Measurements from ENCODE around the gene GMCL1.
"Not testable (repeated sequence)": the region's sequence is repeated elsewhere in the genome, so short reads cannot be mapped to it uniquely, and the experiment has no call there.

GMCL1 gene

GRCh38 chr2:69798290-69798908, 31.1 kb upstream of the GMCL1 start:
- DNase-seq (ENCODE audit: low spot score in 2 of 2), result no peak
- H3K4me3 ChIP-seq, result no peak overlapping the region

GRCh38 chr2:69798909-69799526, 30.4 kb upstream of the GMCL1 start:
- DNase-seq (ENCODE audit: low spot score in 2 of 2), result no peak
- Histone ChIP-seq H3K9me3 (no peaks in the 10 kb centered on the region), H3K4me1 (peaks cover 10% of the 10 kb centered on the region), H3K27me3 (ENCODE audit: low read depth) (no peaks in the 10 kb centered on the region), H3K4me3 (no peak overlapping the region), H3K36me3 (replicated peaks) (no peaks in the 10 kb centered on the region)
- in situ Hi-C loops (cut with MboI; ENCODE audit: low sequenced_read_pairs), result no loop called here

More at GRCh38 chr2:69798290-69798908, 31.1 kb upstream of the GMCL1 start:
- H3K36me3 ChIP-seq (replicated peaks), result no peaks in the 10 kb centered on the region
- no peaks in the 10 kb centered on the region for H3K27me3 ChIP-seq (ENCODE audit: low read depth)
- H3K4me1 ChIP-seq, result peaks cover 10% of the 10 kb centered on the region
- in situ Hi-C loops (cut with MboI; ENCODE audit: low sequenced_read_pairs), result no loop called here
- H3K9me3 ChIP-seq, result no peaks in the 10 kb centered on the region

DNA sequence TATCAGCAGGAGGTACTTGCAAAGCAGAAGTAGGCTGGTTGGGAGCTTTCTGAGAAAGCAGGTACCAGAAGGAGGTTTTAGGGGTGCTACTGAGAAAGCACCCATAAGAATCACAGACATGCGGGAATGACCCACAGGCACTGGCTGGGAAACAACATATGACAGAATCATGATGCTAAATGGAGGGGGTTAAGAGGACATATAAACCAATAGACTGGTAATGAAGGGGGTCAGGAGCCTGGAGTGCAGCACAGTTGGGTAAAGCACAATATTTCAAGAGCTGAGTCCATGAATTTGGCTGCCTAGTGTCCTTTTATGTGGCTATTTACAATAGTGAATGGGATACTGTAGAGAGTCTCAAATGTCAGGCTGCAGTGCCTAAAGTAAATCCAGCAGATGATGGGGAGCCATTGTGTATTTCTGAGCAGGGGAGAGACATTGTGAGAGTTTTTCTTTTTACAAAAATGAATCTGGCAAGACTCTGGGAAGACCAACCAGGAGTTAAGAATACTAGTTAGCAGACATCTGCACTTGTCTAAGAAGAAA, 27.6 kb upstream of the GMCL1 start:
- in situ Hi-C loops (cut with MboI; ENCODE audit: low sequenced_read_pairs), result no loop called here
- Histone ChIP-seq H3K36me3 (replicated peaks) (no peaks in the 10 kb centered on the region), H3K27me3 (ENCODE audit: low read depth) (no peaks in the 10 kb centered on the region), H3K4me1 (peaks cover 10% of the 10 kb centered on the region), H3K4me3 (no peak overlapping the region), H3K9me3 (no peaks in the 10 kb centered on the region)
- no peak for DNase-seq (ENCODE audit: low spot score in 2 of 2)

DNA sequence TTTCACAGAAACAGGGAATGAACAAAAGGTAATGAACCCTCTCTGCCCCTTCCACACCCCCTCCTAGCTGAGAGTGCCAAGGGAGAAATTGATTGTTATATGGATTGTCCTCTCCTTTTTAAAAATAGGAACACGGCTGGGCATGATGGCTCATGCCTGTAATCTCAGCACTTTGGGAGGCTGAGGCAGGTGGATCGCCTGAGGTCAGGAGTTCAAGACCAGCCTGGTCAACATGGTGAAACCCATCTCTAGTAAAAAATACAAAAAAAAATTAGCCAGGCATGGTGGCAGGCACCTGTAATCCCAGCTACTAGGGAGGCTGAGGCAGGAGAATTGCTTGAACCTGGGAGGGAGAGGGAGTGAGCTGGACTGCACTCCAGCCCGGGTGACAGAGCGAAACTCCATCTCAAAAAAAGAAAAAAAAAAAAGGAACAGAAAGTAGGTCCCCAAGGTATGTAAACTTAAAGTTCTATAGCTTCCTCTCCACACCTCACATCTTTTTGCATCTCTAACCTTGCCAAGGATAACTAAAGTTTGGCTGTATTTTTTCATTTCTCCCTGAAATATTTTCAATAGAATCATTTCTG, 26.6 kb upstream of the GMCL1 start:
- in situ Hi-C loops (cut with MboI; ENCODE audit: low sequenced_read_pairs), result not testable (repeated sequence)

GRCh38 chr2:69804416-69804815, 25.0 kb upstream of the GMCL1 start:
- no peaks in the 10 kb centered on the region for H3K9me3 ChIP-seq
- no peaks in the 10 kb centered on the region for H3K4me1 ChIP-seq
- no peaks in the 10 kb centered on the region for H3K27me3 ChIP-seq (ENCODE audit: low read depth)
- no peak overlapping the region for H3K4me3 ChIP-seq
- no peaks in the 10 kb centered on the region; the same call in 1 of the 2 replicates for H3K36me3 ChIP-seq (replicated peaks)
- in situ Hi-C loops (cut with MboI; ENCODE audit: low sequenced_read_pairs), result no loop called here
- DNase-seq (ENCODE audit: low spot score in 2 of 2), result no peak

More for the DNA sequence above, 26.6 kb upstream of the GMCL1 start:
- not testable (repeated sequence) for H3K36me3 ChIP-seq (replicated peaks); H3K9me3 ChIP-seq; H3K4me3 ChIP-seq; H3K27me3 ChIP-seq (ENCODE audit: low read depth); DNase-seq (ENCODE audit: low spot score in 2 of 2); H3K4me1 ChIP-seq

DNA sequence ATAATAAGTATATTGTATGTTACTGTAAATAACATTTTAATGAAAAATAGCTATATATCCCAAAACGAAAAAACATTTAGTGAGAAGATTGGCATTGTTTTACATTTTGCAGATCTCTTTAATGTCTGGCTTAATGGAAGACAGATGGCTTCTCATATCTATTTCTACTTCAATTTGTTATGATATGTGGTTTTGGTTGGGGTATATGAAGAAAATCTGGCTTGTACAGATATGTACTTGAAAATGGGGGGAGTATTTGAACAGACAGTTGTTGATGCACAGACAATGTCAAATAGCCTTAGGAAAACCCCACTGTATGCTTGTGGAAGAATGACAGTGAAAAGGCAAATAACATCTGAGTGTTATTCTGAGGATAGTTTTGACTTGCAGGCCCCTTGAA, 23.6 kb upstream of the GMCL1 start:
- Histone ChIP-seq H3K27me3 (ENCODE audit: low read depth) (no peaks in the 10 kb centered on the region), H3K36me3 (replicated peaks) (no peaks in the 10 kb centered on the region; the same call in 1 of the 2 replicates), H3K4me1 (no peaks in the 10 kb centered on the region), H3K4me3 (no peak overlapping the region), H3K9me3 (no peaks in the 10 kb centered on the region)
- in situ Hi-C loops (cut with MboI; ENCODE audit: low sequenced_read_pairs), result no loop called here
- DNase-seq (ENCODE audit: low spot score in 2 of 2), result no peak

DNA sequence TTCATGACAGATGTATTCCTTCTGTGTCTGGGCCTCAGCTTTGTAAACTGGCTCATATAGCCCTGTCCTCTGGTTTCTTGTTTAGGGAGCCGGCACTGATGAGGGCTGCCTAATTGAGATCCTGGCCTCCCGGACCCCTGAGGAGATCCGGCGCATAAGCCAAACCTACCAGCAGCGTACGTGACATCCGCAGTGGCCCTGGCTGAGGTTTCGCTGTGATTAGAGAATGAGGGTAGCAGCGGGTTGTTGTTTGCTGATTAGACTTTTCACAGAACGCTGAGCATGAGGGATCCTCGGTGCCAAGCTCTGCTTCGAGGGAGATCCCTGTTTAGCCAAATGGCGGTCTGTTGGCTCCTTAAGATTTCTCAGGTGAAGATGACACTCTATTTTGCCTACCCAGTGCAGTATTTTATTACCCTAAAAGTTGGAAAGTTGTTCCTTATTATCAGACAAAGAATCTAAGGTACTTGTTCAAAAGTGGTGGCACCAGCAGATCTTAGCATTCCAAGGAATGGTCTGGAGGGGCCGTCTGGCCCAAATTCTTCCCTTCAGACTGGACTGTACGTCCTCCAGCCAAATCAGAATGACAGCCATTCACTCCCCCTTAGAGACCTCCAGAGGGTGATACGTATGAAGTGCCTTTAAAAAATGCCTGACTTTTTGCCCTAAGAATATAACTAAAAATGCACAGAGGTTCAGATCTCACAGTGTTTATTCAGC, 21.5 kb upstream of the GMCL1 start:
- no peaks in the 10 kb centered on the region; the same call in 1 of the 2 replicates for H3K36me3 ChIP-seq (replicated peaks)
- no peaks in the 10 kb centered on the region for H3K27me3 ChIP-seq (ENCODE audit: low read depth)
- H3K4me3 ChIP-seq, result no peak overlapping the region
- no peak for DNase-seq (ENCODE audit: low spot score in 2 of 2)
- H3K9me3 ChIP-seq, result no peaks in the 10 kb centered on the region
- H3K4me1 ChIP-seq, result no peaks in the 10 kb centered on the region
- in situ Hi-C loops (cut with MboI; ENCODE audit: low sequenced_read_pairs), result no loop called here

DNA sequence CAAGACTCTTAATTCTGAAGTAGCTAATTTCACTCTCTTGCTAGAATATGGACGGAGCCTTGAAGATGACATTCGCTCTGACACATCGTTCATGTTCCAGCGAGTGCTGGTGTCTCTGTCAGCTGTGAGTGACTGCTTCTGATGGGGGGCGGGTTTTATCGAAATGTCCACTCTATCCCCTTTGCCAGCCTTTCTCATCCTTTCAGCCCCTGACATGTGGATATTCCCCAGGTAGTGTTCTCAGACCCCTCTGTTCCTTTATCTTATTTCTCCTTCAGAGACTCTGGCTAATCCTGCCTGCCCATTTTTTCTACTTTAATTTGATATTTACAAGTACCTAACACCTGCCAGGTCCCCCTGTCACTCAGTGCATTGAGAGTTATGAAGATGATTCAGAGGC, 18.9 kb upstream of the GMCL1 start:
- no peaks in the 10 kb centered on the region for H3K4me1 ChIP-seq
- no peaks in the 10 kb centered on the region for H3K27me3 ChIP-seq (ENCODE audit: low read depth)
- H3K4me3 ChIP-seq, result no peak overlapping the region
- no peaks in the 10 kb centered on the region; the same call in 1 of the 2 replicates for H3K36me3 ChIP-seq (replicated peaks)
- no peak for DNase-seq (ENCODE audit: low spot score in 2 of 2)
- in situ Hi-C loops (cut with MboI; ENCODE audit: low sequenced_read_pairs), result loop anchor here (5.0 kb wide), 1 partner anchor 88 kb away; no protein-coding TSS in a partner anchor
- H3K9me3 ChIP-seq, result no peaks in the 10 kb centered on the region

DNA sequence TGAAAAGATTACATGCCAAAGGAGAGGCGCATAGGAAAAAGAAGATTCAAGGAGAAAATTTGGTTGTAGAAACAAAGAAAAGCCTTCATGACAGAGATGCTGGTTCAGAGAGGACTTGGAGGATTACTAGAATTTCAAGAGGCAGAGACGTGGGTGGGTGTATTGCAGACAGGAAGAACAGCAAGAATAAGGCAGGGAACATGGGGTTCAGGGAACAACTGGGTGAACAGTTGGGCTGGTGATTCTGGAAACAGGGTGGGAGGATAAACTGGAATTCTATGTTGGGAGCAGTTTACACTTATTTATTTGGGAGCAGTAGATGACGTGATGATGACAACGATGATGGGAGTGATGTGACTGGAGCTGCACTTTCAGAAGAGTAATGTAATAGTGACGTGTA, 18.4 kb upstream of the GMCL1 start:
- in situ Hi-C loops (cut with MboI; ENCODE audit: low sequenced_read_pairs), result loop anchor here (5.0 kb wide), 1 partner anchor 89 kb away; no protein-coding TSS in a partner anchor
- no peaks in the 10 kb centered on the region; the same call in 1 of the 2 replicates for H3K36me3 ChIP-seq (replicated peaks)
- no peaks in the 10 kb centered on the region for H3K4me1 ChIP-seq
- no peaks in the 10 kb centered on the region for H3K9me3 ChIP-seq
- DNase-seq (ENCODE audit: low spot score in 2 of 2), result no peak
- no peaks in the 10 kb centered on the region for H3K27me3 ChIP-seq (ENCODE audit: low read depth)
- no peak overlapping the region for H3K4me3 ChIP-seq

- no peaks in the 10 kb centered on the region for H3K4me1 ChIP-seq
- no peaks in the 10 kb centered on the region for H3K9me3 ChIP-seq
- H3K27me3 ChIP-seq (ENCODE audit: low read depth), result no peaks in the 10 kb centered on the region
- DNase-seq (ENCODE audit: low spot score in 2 of 2), result no peak
- H3K36me3 ChIP-seq (replicated peaks), result no peaks in the 10 kb centered on the region; the same call in 1 of the 2 replicates
- in situ Hi-C loops (cut with MboI; ENCODE audit: low sequenced_read_pairs), result loop anchor here (5.0 kb wide), 1 partner anchor 89 kb away; no protein-coding TSS in a partner anchor
- H3K4me3 ChIP-seq, result no peak overlapping the region
Observed at GRCh38 chr2:69811591-69811990, 17.9 kb upstream of the GMCL1 start.

DNA sequence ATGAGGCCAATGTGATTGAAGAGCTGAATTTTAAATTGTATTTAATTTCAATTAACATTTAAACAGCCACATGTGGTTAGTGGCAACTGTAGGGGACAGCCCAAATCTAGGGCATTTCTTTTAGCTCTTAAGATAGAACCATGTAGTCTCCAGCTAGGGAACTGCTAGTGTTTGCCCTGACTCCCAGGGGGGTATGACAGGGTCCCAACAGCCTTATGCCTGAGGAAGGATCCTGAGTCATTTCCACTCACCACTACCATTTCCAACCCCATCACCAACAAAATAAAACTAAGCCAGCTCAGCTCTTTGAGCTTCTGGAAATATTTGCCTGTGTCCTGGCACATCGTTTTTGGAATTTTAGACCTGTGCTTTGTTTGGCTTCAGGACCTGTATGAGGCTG, 13.7 kb upstream of the GMCL1 start:
- no peaks in the 10 kb centered on the region for H3K4me1 ChIP-seq
- in situ Hi-C loops (cut with MboI; ENCODE audit: low sequenced_read_pairs), result no loop called here
- H3K36me3 ChIP-seq (replicated peaks), result no peaks in the 10 kb centered on the region
- no peaks in the 10 kb centered on the region for H3K9me3 ChIP-seq
- no peak overlapping the region for H3K4me3 ChIP-seq
- DNase-seq (ENCODE audit: low spot score in 2 of 2), result no peak
- H3K27me3 ChIP-seq (ENCODE audit: low read depth), result no peaks in the 10 kb centered on the region

DNA sequence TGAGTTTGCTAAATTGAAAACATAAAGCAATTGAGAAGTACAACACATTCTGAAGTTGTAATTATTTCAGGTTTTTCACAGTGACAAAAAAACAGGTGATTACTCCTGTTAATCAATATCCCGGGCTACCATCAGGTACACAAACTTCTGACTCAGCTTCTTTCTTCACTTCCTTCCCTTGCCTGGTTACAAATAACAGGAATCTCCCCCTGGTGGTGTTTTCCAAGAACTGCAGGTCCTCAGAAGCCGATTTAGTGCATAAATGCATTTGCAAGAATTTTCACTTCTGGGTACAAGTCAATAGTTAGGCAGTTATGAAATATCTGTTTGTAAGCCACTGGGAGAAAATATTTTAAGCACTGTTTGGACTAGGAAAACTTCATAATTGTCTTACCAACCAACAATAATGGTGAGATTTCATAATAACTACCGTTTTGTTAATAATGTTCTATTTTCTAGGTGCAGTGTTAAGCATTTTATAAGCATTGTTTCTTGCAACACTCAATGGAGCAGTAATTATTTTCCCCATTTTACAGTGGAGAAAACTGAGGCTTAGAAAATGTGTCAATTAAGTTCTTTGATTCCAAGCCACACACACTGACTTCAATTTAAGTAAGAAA, 12.4 kb upstream of the GMCL1 start:
- Histone ChIP-seq H3K36me3 (replicated peaks) (no peaks in the 10 kb centered on the region), H3K4me3 (no peak overlapping the region), H3K27me3 (ENCODE audit: low read depth) (no peaks in the 10 kb centered on the region), H3K4me1 (no peaks in the 10 kb centered on the region), H3K9me3 (no peaks in the 10 kb centered on the region)
- DNase-seq (ENCODE audit: low spot score in 2 of 2), result peak; percentile 76 to 81
- in situ Hi-C loops (cut with MboI; ENCODE audit: low sequenced_read_pairs), result no loop called here

DNA sequence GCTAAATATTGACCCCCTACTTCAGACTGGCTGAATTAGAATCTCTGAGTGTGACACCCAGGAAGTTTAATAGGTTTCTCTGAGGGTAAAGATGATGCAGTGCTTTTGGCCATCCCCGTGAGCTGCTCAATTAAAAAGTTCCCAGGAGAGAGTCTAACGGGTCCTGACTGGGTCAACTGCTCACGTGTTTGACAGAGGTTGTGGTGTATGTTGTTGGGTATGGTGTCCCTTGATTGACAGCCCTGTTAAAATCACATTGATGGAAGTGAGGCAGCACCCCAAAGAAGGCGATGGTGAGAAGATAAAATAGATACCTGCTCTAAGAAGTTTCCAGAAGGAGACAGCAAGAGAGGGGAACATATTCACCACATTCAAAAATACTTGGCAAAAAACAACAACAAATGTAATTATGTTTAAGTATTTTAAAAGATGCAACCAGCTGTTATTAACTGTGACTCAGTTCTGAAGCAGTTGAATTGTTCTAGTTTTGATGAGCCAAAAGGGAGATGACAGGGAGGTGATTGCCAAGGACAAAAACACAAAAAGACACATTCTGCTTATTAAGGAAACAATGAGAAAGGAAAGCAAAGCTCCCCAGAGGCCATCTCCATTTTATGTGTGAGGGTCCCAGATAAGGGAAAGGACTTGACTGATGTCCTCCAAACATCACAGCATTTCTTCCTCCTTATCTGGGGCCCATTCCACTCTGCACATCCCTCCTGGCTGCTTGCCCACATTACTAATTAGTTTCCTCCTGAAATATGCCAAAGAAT, 11.5 kb upstream of the GMCL1 start:
- Histone ChIP-seq H3K4me3 (no peak overlapping the region), H3K9me3 (no peaks in the 10 kb centered on the region), H3K4me1 (no peaks in the 10 kb centered on the region), H3K36me3 (replicated peaks) (no peaks in the 10 kb centered on the region), H3K27me3 (ENCODE audit: low read depth) (no peaks in the 10 kb centered on the region)
- in situ Hi-C loops (cut with MboI; ENCODE audit: low sequenced_read_pairs), result no loop called here
- no peak for DNase-seq (ENCODE audit: low spot score in 2 of 2)
